Adrenal gland (tissue), 5 donors: Measurements from ENCODE around the gene SLC35C1.

ENCODE experiments used
- CTCF ChIP-seq, 6 experiments: fragments of 450-650 bp in 4 of 6; fragments of 200-600 bp in 2 of 6; sonication (generic) in 1 of 6; IDR thresholded peaks; 1 replicate in 5 of 6; 2 replicates in 1 of 6; pipeline versions ENCODE4 v1.5.1 to v1.8.0; 2016 to 2021; ENCODE audit warnings: antibody characterized with exemption in 6 of 6, mild to moderate bottlenecking in 2 of 6, moderate library complexity in 1 of 6
- POLR2A ChIP-seq, 2 donors: fragments of 450-650 bp; IDR thresholded peaks; one replicate each; pipeline ENCODE4 v1.6.1; 2017; ENCODE audit warnings: antibody characterized with exemption in 2 of 2, mild to moderate bottlenecking in 2 of 2, moderate library complexity in 1 of 2
- donor health status: DM: no; HTN: no; CAD: no.

DNA sequence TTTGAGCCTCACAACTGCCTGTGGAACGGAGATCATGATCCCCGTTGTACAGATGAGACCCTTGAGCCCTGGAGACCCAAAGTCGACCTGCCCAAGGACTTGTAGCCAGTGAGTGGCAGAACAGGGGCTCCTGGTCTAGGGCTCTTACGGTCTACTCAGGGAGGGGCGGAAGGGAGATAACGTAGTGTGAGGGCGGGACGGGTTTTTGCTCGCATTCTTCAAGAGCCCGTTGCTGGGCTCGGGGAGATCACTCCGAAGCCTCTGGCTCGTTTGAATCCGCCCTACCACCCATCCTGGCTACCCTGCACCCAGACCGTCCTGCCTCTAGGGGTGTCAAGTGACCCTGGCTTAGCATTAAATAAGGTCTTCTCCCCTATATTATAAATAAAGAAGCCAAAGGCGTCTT is 43.0 kb downstream of the SLC35C1 start:
- peak in 1 of 6 experiments; percentile 16 for TF ChIP-seq CTCF (IDR thresholded peaks at IDR 0.05)
- no peak for TF ChIP-seq POLR2A (IDR thresholded peaks at IDR 0.05)
